Stimulated activated CD4-positive, alpha-beta T cell treated with anti-CD3 and anti-CD28 coated beads, Interleukin-2, amount 100 ng/mL, for 24 hours (primary cell): ENCODE data around the gene NT5DC1.

Experiments used
- DNase-seq, 2 donors: peaks; one replicate each; pipeline ENCODE4 v3.0.0-alpha.2; 2020

Gene NT5DC1

GRCh38 chr6:116248577-116248976, 147.9 kb downstream of the NT5DC1 start:
- no peak for DNase-seq

GRCh38 chr6:116251568-116252384, 151.1 kb downstream of the NT5DC1 start:
- DNase-seq: no peak

- DNase-seq: no peak
Observed at GRCh38 chr6:116253188-116253504, 152.5 kb downstream of the NT5DC1 start.

GRCh38 chr6:116253505-116254296, 153.0 kb downstream of the NT5DC1 start, which contains the start of gene TSPYL4:
Gene TSPYL4, minus strand, starts transcription at chr6:116254075. Its CDS starts 67 bp downstream, at chr6:116254008.
- DNase-seq: peak; percentile 89 to 90

GRCh38 chr6:116254297-116255056, 153.8 kb downstream of the NT5DC1 start:
- no peak for DNase-seq

- no peak for DNase-seq
Observed at GRCh38 chr6:116255246-116255800, 154.7 kb downstream of the NT5DC1 start.

GRCh38 chr6:116256694-116257093, 156.0 kb downstream of the NT5DC1 start:
- DNase-seq: no peak

GRCh38 chr6:116258520-116258919, 157.9 kb downstream of the NT5DC1 start:
- DNase-seq: no peak

GRCh38 chr6:116263353-116263752, 162.7 kb downstream of the NT5DC1 start:
- DNase-seq: no peak

- no peak for DNase-seq
Observed at GRCh38 chr6:116265041-116265829, 164.6 kb downstream of the NT5DC1 start.

GRCh38 chr6:116266803-116267202, 166.2 kb downstream of the NT5DC1 start:
- no peak for DNase-seq

GRCh38 chr6:116267836-116268588, 167.4 kb downstream of the NT5DC1 start:
- DNase-seq: no peak

- DNase-seq: no peak
Observed at GRCh38 chr6:116268589-116269293, 168.1 kb downstream of the NT5DC1 start.

GRCh38 chr6:116271149-116271708, 170.6 kb downstream of the NT5DC1 start:
- DNase-seq: no peak

GRCh38 chr6:116277124-116277523, 176.5 kb downstream of the NT5DC1 start:
- DNase-seq: no peak

GRCh38 chr6:116278481-116278829, 177.8 kb downstream of the NT5DC1 start:
- no peak for DNase-seq

GRCh38 chr6:116278854-116279231, 178.2 kb downstream of the NT5DC1 start:
- peak; percentile 26 to 32 for DNase-seq

GRCh38 chr6:116279232-116280160, 178.8 kb downstream of the NT5DC1 start, which contains the start of gene TSPYL1:
Gene TSPYL1, minus strand, starts transcription at chr6:116279930. Its CDS starts 100 bp downstream, at chr6:116279830.
- DNase-seq: peak; percentile 91 to 92
